Loucy (cell line): Measurements from ENCODE around the gene B9D1.

Experiments
- CTCF ChIP-seq: fragments of 200-600 bp; sonication (generic); conservative IDR thresholded peaks from 2 replicates; pipeline ENCODE4 v1.5.1; 2014; ENCODE audit warnings: mild to moderate bottlenecking, antibody characterized with exemption, low read length
- EZH2phosphoT487 ChIP-seq: fragments of 200-600 bp; IDR thresholded peaks from 2 replicates; pipeline ENCODE4 v1.6.1; 2018; ENCODE audit warnings: antibody characterized with exemption, mild to moderate bottlenecking, moderate library complexity, borderline replicate concordance

GRCh38 chr17:19302791-19303331, 59.7 kb downstream of the B9D1 start:
- TF ChIP-seq CTCF (no peak), EZH2phosphoT487 (no peak)
